Ovary (tissue), 9 donors: ENCODE results near the gene SCUBE2. TPM values are rescaled to one million over a fixed set of nuclear protein-coding genes. Genes with fewer than 3 reads are reported as not detected.

ENCODE experiments used
- microRNA-seq, 3 donors: library from miRNA; unstranded; fragments of <30 nt; microRNA quantifications; one replicate each; pipeline versions ENCODE4 to v1.2.0, GENCODE V29; 2019 to 2020
- polyA plus RNA-seq, 2 donors: library from polyadenylated mRNA; stranded (reverse); fragments of 200-250 nt in 1 of 2; fragments of 350-450 nt in 1 of 2; fragmentation: Illumina TruSeq in 1 of 2; extraction: RNeasy Lipid Tissue Mini Kit (QIAGEN cat#74804) in 1 of 2; gene quantifications; one replicate each; pipeline ENCODE4 v1.2.3, GENCODE V29; 2013 to 2014
- small RNA-seq: library from RNA; depleted of rRNA; stranded (forward); fragments of <200 nt; gene quantifications from one replicate; pipeline ENCODE3, GENCODE V24; 2016
- total RNA-seq, 7 donors: library from RNA; depleted of rRNA in 2 of 7; stranded (reverse); fragments of >200 nt in 2 of 7; fragmentation: NEBNext Ultra II Directional in 3 of 7; extraction: Animal tissue kit (Norgen Biotek cat#: 25700) in 3 of 7; gene quantifications; one replicate each; pipeline versions ENCODE4 v1.1.0 to v1.2.4, GENCODE V29; 2016 to 2023
- donor health status: DM: no; HTN: no; CAD: no; lungs with moderate emphysema.
- donor health status: DM: no; HTN: no; CAD: no.
- donor health status: Bipolar disorder and iron deficiency.
- donor health status: DM: yes; HTN: yes; CAD: no.
- donor health status: DM: no; HTN: no; CAD: no.
- donor health status: DM: yes; HTN: yes; CAD: no.

SCUBE2 gene
- total and polyA plus RNA-seq, 9 donors, result 0.12 to 8.2 (median 1.00) TPM

Small RNA genes within 50 kb of the gene (microRNA-seq; reads per million reads assigned to microRNA genes)
- 0 reads per million in 3 donors for gene MIR5691

Small RNA genes within 50 kb of the gene (small RNA-seq; reads per million reads assigned to genes)
- not detected for gene MIR5691

Other genes with a start within 250 kb of the SCUBE2 start
- 10 to 100 TPM; 12.4 to 26.2 (median 18.8) TPM for gene AKIP1, start 180.4 kb downstream of the SCUBE2 start, total RNA-seq
- gene AKIP1, start 180.4 kb downstream of the SCUBE2 start, polyA plus RNA-seq, result 10 to 100 TPM; 20.8 to 42.3 TPM
- 1 to 10 TPM in 2 of 7 donors, under 1 TPM in 2, not detected in 3; 0.20 to 3.7 (median 0.96) TPM for gene C11orf16, start 158.7 kb downstream of the SCUBE2 start, total RNA-seq
- gene C11orf16, start 158.7 kb downstream of the SCUBE2 start, polyA plus RNA-seq, result not detected
- not detected for gene ASCL3, start 148.6 kb downstream of the SCUBE2 start, total RNA-seq
- gene ASCL3, start 148.6 kb downstream of the SCUBE2 start, polyA plus RNA-seq, result not detected
- gene TMEM9B, start 127.2 kb downstream of the SCUBE2 start, total RNA-seq, result 10 to 100 TPM; 20.3 to 38.8 (median 29.2) TPM
- 10 to 100 TPM; 25.8 to 50.8 TPM for gene TMEM9B, start 127.2 kb downstream of the SCUBE2 start, polyA plus RNA-seq
- gene NRIP3, start 87.6 kb downstream of the SCUBE2 start, total RNA-seq, result 1 to 10 TPM in 3 of 7 donors, under 1 TPM in 4; 0.24 to 1.6 (median 0.99) TPM
- gene NRIP3, start 87.6 kb downstream of the SCUBE2 start, polyA plus RNA-seq, result 10 to 100 TPM in 1 of 2 donors, under 1 TPM in 1; 0.24 to 16.9 TPM
- 10 to 100 TPM; 48.6 to 73.7 (median 66.6) TPM for gene DENND5A, start 173.8 kb upstream of the SCUBE2 start, total RNA-seq
- 100 to 1,000 TPM in 1 of 2 donors, 10 to 100 TPM in 1; 44.2 to 122 TPM for gene DENND5A, start 173.8 kb upstream of the SCUBE2 start, polyA plus RNA-seq
- 10 to 100 TPM; 15.4 to 29.4 (median 20.0) TPM for gene TMEM41B, start 223.0 kb upstream of the SCUBE2 start, total RNA-seq
- gene TMEM41B, start 223.0 kb upstream of the SCUBE2 start, polyA plus RNA-seq, result 10 to 100 TPM; 10.0 to 11.2 TPM